ENCODE measurements around the gene DAZAP2.
"Not testable (repeated sequence)": the region's sequence is repeated elsewhere in the genome, so short reads cannot be mapped to it uniquely, and the experiment has no call there.

The DAZAP2 gene

GRCh38 chr12:51217133-51217967 lies 21.3 kb upstream of the DAZAP2 start:
- DNase-seq (ENCODE audit: low read depth) = peak; percentile 19

- DNase-seq (ENCODE audit: low read depth) = peak; percentile 67
Observed at GRCh38 chr12:51217968-51218606, 20.5 kb upstream of the DAZAP2 start, which contains the start of gene POU6F1. TSS of gene POU6F1 (minus strand) at chr12:51218062. CDS start at chr12:51206836, 11,226 bp downstream.

GRCh38 chr12:51218607-51219161 lies 19.9 kb upstream of the DAZAP2 start:
- no peak for DNase-seq (ENCODE audit: low read depth)

GRCh38 chr12:51219322-51219721 lies 19.3 kb upstream of the DAZAP2 start:
- no peak for DNase-seq (ENCODE audit: low read depth)

- DNase-seq (ENCODE audit: low read depth) = not testable (repeated sequence)
Observed at GRCh38 chr12:51219857-51220256, 18.8 kb upstream of the DAZAP2 start.

- no peak for DNase-seq (ENCODE audit: low read depth)
Observed at GRCh38 chr12:51222461-51222860, 16.2 kb upstream of the DAZAP2 start.

GRCh38 chr12:51224625-51225024 lies 14.0 kb upstream of the DAZAP2 start:
- no peak for DNase-seq (ENCODE audit: low read depth)

GRCh38 chr12:51225234-51225633 lies 13.4 kb upstream of the DAZAP2 start:
- DNase-seq (ENCODE audit: low read depth) = no peak

- DNase-seq (ENCODE audit: low read depth) = no peak
Observed at GRCh38 chr12:51225771-51226170, 12.9 kb upstream of the DAZAP2 start.

- not testable (repeated sequence) for DNase-seq (ENCODE audit: low read depth)
Observed at GRCh38 chr12:51227112-51227511, 11.5 kb upstream of the DAZAP2 start.

- no peak for DNase-seq (ENCODE audit: low read depth)
Observed at GRCh38 chr12:51227962-51228361, 10.7 kb upstream of the DAZAP2 start.

GRCh38 chr12:51229116-51229809 lies 9.4 kb upstream of the DAZAP2 start:
- DNase-seq (ENCODE audit: low read depth) = no peak

GRCh38 chr12:51232642-51233041 lies 6.0 kb upstream of the DAZAP2 start:
- no peak for DNase-seq (ENCODE audit: low read depth)

GRCh38 chr12:51234530-51234929 lies 4.1 kb upstream of the DAZAP2 start:
- no peak for DNase-seq (ENCODE audit: low read depth)

GRCh38 chr12:51238037-51238509 lies 553 bp upstream of the DAZAP2 start:
- DNase-seq (ENCODE audit: low read depth) = no peak

GRCh38 chr12:51240971-51241370 lies 2.3 kb downstream of the DAZAP2 start:
- DNase-seq (ENCODE audit: low read depth) = no peak

- no peak for DNase-seq (ENCODE audit: low read depth)
Observed at GRCh38 chr12:51242120-51242519, 3.5 kb downstream of the DAZAP2 start.

- DNase-seq (ENCODE audit: low read depth) = no peak
Observed at GRCh38 chr12:51242876-51243275, 4.2 kb downstream of the DAZAP2 start.

GRCh38 chr12:51244269-51244668 lies 5.6 kb downstream of the DAZAP2 start:
- no peak for DNase-seq (ENCODE audit: low read depth)

GRCh38 chr12:51245476-51246253 lies 7.0 kb downstream of the DAZAP2 start:
- no peak for DNase-seq (ENCODE audit: low read depth)

- DNase-seq (ENCODE audit: low read depth) = peak; percentile 28
Observed at GRCh38 chr12:51246254-51246853, 7.7 kb downstream of the DAZAP2 start.
